Glutamatergic neuron (in vitro differentiated cells): Measurements from ENCODE around the gene HS3ST6. TPM values are rescaled to one million over a fixed set of nuclear protein-coding genes. Genes with fewer than 3 reads are reported as not detected.
A peak's percentile ranks its signal among the peaks of the same experiment; 100 is the strongest.

Experiments
- DNase-seq: peaks from one replicate; pipeline ENCODE4 v3.0.0; 2022
- H3K27ac Mint-ChIP-seq: one replicate; pipeline ENCODE4 v1.8.0; 2020; ENCODE audit warnings: mild to moderate bottlenecking, mixed read lengths, inconsistent platforms; ENCODE audit not compliant: unreplicated experiment
- H3K27me3 Mint-ChIP-seq: one replicate; pipeline ENCODE4 v1.8.0; 2020; ENCODE audit warnings: mild to moderate bottlenecking, moderate library complexity, mixed read lengths, inconsistent platforms; ENCODE audit not compliant: unreplicated experiment
- H3K36me3 Mint-ChIP-seq: one replicate; pipeline ENCODE4 v1.8.0; 2020; ENCODE audit warnings: mild to moderate bottlenecking, mixed read lengths, inconsistent platforms; ENCODE audit not compliant: unreplicated experiment
- H3K4me1 Mint-ChIP-seq: one replicate; pipeline ENCODE4 v1.8.0; 2020; ENCODE audit warnings: mild to moderate bottlenecking, low read depth, mixed read lengths, inconsistent platforms; ENCODE audit not compliant: unreplicated experiment
- H3K4me3 Mint-ChIP-seq: one replicate; pipeline ENCODE4 v1.8.0; 2020; ENCODE audit warnings: mild to moderate bottlenecking, mixed read lengths, inconsistent platforms; ENCODE audit not compliant: unreplicated experiment
- H3K9me3 Mint-ChIP-seq: one replicate; pipeline ENCODE4 v1.8.0; 2020; ENCODE audit warnings: mild to moderate bottlenecking, moderate library complexity, mixed read lengths, inconsistent platforms; ENCODE audit not compliant: unreplicated experiment
- total RNA-seq: library from RNA; stranded (reverse); fragmentation: NEBNext Ultra II Directional; extraction: Animal tissue kit (Norgen Biotek cat#: 25700); gene quantifications from one replicate; pipeline ENCODE4 v1.2.1, GENCODE V29; 2021; ENCODE audit not compliant: unreplicated experiment
- TF ChIP-seq, protein P1 (sequence below): fragments of 200-600 bp; sonication (generic); IDR thresholded peaks from one replicate; pipeline ENCODE4 v1.5.0; 2021; ENCODE audit not compliant: partially characterized antibody, unreplicated experiment

Gene HS3ST6
- total RNA-seq, 1 donor from 2014 or later, result 7.8 TPM

DNA sequence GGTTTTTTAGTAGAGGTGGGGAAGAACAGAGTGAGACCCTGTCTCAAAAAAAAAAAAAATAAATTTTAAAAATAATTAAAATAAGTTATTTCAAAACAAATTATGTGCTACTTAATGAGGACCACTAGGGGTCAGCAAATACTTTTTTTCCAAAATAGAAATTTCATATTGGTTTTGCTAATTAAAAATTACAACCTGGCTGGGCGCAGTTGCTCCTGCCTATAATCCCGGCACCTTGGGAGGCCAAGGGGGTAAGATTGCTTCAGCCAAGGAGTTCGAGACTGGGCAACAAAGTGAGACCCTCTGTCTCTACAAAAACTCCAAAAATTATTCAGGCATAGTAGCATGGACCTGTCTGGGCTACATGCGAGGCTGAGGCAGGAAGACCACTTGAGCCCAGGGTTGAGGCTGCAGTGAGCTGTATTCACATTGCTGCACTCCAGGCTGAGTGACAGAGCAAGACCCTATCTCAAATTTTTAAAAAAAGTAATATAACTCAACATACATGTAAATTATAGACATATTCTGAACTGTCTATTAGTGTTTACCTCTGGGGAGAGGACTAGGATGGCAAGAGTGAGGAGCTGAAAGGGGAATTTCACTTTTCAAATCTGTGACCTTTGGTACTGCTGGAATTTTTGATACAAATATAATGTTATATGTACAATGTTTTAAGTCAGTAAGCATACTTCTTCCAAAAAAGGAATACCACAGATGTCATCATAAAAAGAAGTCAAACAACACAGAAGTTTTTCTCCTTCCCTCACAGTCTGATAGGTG lies 54.3 kb downstream of the HS3ST6 start:
- H3K27ac Mint-ChIP-seq, result no peak overlapping the region
- H3K4me3 Mint-ChIP-seq, result no peak overlapping the region
- TF ChIP-seq, protein P1, sequence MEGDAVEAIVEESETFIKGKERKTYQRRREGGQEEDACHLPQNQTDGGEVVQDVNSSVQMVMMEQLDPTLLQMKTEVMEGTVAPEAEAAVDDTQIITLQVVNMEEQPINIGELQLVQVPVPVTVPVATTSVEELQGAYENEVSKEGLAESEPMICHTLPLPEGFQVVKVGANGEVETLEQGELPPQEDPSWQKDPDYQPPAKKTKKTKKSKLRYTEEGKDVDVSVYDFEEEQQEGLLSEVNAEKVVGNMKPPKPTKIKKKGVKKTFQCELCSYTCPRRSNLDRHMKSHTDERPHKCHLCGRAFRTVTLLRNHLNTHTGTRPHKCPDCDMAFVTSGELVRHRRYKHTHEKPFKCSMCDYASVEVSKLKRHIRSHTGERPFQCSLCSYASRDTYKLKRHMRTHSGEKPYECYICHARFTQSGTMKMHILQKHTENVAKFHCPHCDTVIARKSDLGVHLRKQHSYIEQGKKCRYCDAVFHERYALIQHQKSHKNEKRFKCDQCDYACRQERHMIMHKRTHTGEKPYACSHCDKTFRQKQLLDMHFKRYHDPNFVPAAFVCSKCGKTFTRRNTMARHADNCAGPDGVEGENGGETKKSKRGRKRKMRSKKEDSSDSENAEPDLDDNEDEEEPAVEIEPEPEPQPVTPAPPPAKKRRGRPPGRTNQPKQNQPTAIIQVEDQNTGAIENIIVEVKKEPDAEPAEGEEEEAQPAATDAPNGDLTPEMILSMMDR, result peak; percentile 88
- no peaks in the 10 kb centered on the region for H3K4me1 Mint-ChIP-seq
- no peak for DNase-seq
- no peaks in the 10 kb centered on the region for H3K36me3 Mint-ChIP-seq
- peaks cover 5% of the 10 kb centered on the region for H3K27me3 Mint-ChIP-seq
- H3K9me3 Mint-ChIP-seq, result no peaks in the 10 kb centered on the region

DNA sequence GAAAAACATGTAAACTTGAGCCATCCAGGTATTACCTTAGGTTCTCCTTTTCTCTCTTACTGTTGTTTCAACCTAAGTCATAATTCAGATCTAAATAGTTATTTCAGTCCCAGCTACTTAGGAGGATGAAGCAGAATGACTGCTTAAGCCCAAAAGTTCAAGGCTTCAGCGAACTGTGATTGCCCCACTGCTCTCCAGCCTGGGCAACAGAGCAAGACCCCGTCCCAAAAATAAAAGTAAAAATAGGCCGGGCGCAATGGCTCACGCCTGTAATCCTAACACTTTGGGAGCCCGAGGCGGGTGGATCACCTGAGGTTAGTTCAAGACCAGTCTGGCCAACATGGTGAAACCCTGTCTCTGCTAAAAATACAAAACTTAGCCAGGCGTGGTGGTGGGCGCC lies 55.8 kb downstream of the HS3ST6 start:
- no peak for DNase-seq

DNA sequence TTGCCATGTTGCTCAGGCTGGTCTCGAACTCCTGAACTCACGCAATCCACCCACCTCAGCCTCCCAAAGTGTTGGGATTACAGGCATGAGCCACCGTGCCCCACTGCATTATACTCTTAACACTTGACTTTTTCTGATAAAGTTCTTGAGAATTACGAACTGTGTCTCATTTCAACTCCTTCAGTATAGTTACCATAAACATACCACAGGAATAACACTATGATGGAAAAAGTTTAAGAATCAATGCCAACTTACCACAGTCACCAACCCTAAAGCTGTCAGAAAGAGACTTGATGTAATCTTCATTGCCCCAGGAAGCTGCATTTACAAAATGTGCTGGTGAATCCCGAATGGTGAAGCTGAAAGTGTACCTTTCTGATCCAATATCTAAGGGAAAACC lies 56.5 kb downstream of the HS3ST6 start:
- H3K36me3 Mint-ChIP-seq, result no peaks in the 10 kb centered on the region
- no peaks in the 10 kb centered on the region for H3K4me1 Mint-ChIP-seq
- TF ChIP-seq, protein P1, result no peak
- H3K9me3 Mint-ChIP-seq, result no peaks in the 10 kb centered on the region
- no peak for DNase-seq
- no peak overlapping the region for H3K4me3 Mint-ChIP-seq
- no peak overlapping the region for H3K27ac Mint-ChIP-seq
- peaks cover 15% of the 10 kb centered on the region for H3K27me3 Mint-ChIP-seq

More for the DNA sequence above, 55.8 kb downstream of the HS3ST6 start:
- Mint-ChIP-seq H3K9me3 (no peaks in the 10 kb centered on the region), H3K27ac (no peak overlapping the region), H3K4me3 (no peak overlapping the region), H3K27me3 (peaks cover 11% of the 10 kb centered on the region), H3K36me3 (no peaks in the 10 kb centered on the region), H3K4me1 (no peaks in the 10 kb centered on the region)
- TF ChIP-seq, protein P1, result no peak

Other genes starting within 250 kb of the HS3ST6 start
- gene JPT2, start 240.1 kb downstream of the HS3ST6 start, total RNA-seq, result 72.9 TPM
- 281 TPM for gene MAPK8IP3, start 212.2 kb downstream of the HS3ST6 start, total RNA-seq
- gene NME3, start 146.9 kb downstream of the HS3ST6 start, total RNA-seq, result 79.1 TPM
- gene EME2, start 145.6 kb downstream of the HS3ST6 start, total RNA-seq, result 68.7 TPM
- gene MRPS34, start 145.3 kb downstream of the HS3ST6 start, total RNA-seq, result 75.1 TPM
- gene SPSB3, start 135.8 kb downstream of the HS3ST6 start, total RNA-seq, result 80.4 TPM
- 66.1 TPM for gene NUBP2, start 135.5 kb downstream of the HS3ST6 start, total RNA-seq
- gene IGFALS, start 124.7 kb downstream of the HS3ST6 start, total RNA-seq, result 0.39 TPM
- gene HAGH, start 91.6 kb downstream of the HS3ST6 start, total RNA-seq, result 99.6 TPM
- gene FAHD1, start 91.2 kb downstream of the HS3ST6 start, total RNA-seq, result 26.5 TPM
- 2.4 TPM for gene MEIOB, start 46.3 kb downstream of the HS3ST6 start, total RNA-seq
- gene MSRB1, start 24.8 kb upstream of the HS3ST6 start, total RNA-seq, result 50.9 TPM
- not detected for gene RPL3L, start 36.3 kb upstream of the HS3ST6 start, total RNA-seq
- gene NDUFB10, start 41.1 kb upstream of the HS3ST6 start, total RNA-seq, result 302 TPM
- gene RPS2, start 46.4 kb upstream of the HS3ST6 start, total RNA-seq, result 1,772 TPM
- not detected for gene RNF151, start 48.4 kb upstream of the HS3ST6 start, total RNA-seq
- gene TBL3, start 53.6 kb upstream of the HS3ST6 start, total RNA-seq, result 26.8 TPM
- gene NOXO1, start 63.1 kb upstream of the HS3ST6 start, total RNA-seq, result 1.3 TPM
- gene GFER, start 65.8 kb upstream of the HS3ST6 start, total RNA-seq, result 26.0 TPM
- 45.7 TPM for gene SYNGR3, start 71.6 kb upstream of the HS3ST6 start, total RNA-seq
- gene ZNF598, start 91.4 kb upstream of the HS3ST6 start, total RNA-seq, result 90.4 TPM
- 0.91 TPM for gene NPW, start 101.4 kb upstream of the HS3ST6 start, total RNA-seq
- gene NHERF2, start 108.5 kb upstream of the HS3ST6 start, total RNA-seq, result 22.3 TPM
- 194 TPM for gene NTHL1, start 129.4 kb upstream of the HS3ST6 start, total RNA-seq
- gene TSC2, start 129.6 kb upstream of the HS3ST6 start, total RNA-seq, result 215 TPM
- 628 TPM for gene PKD1, start 217.5 kb upstream of the HS3ST6 start, total RNA-seq
- gene RAB26, start 230.2 kb upstream of the HS3ST6 start, total RNA-seq, result 292 TPM
- gene TRAF7, start 237.4 kb upstream of the HS3ST6 start, total RNA-seq, result 74.8 TPM